NAMALWA (cell line): Measurements from ENCODE around the gene MANF.
A peak's percentile ranks its signal among the peaks of the same experiment; 100 is the strongest.

Source experiments
- DNase-seq: peaks from one replicate; pipeline ENCODE4 v3.0.0-alpha.2; 2015; ENCODE audit warnings: low spot score

Gene MANF

DNA sequence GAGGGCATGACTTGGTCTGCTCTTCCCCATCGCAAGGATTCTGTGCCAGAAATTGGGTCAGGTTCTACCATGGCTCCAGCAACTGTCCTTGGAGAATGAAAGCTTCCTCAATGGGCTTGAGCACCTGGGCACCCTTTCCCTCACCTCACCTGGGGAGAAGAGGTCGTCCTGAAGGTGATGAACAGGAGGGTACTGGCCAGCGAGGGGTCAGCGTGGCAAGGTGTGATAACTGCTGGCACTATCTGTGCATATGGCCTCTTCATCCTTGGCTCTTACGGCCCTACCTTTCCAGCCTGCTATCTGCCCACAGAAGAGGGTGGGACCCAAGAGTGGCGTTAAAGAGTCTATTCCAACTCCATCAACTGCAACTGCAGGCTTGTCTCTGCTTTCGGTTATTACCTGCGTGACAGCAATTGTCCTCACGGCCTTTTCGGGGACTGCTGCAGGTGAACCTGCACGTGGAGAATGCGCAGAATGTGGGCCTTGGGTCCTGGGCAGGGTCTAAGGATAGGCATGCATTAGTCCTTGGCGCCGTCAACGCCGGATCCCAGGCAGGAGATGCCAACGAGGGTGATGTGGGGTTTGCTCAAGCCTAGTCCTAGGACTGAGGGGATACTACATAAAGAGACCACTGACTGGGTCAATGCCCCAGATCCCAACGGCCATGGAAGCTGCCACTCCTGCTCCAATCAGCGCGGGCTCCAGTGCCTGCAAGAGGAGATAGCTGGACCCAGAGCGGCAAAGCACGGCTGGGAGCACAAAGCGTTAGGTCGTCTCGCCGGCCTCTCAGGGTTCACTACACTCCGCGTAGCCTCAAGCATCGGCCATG lies 5.4 kb downstream of the MANF start:
- no peak for DNase-seq

DNA sequence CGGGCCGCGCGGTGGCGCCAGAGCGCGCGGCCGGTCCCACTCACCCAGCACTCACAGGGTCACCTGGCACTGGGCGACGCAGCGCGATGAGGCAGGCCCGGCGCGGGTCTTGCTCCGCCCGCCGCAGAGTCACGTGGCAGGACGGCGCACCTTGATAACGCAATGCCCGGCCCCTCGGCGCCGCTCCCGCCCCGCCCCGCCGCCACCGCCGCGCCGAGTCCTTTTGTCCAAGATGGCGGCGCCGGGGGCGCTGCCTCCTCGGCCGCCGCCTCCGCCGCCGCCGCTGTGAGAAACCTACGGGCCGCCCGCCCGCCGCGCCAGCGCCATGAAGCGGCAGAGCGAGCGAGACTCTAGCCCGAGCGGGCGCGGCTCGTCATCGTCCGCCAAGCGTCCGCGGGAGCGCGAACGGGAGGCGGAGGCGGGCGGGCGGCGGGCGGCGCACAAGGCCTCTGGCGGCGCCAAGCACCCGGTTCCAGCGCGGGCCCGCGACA lies 6.0 kb downstream of the MANF start, which contains the start of gene RBM15B:
Gene RBM15B, plus strand, starts transcription at position 211 of the 491 bp plus-strand sequence. Its CDS starts 115 bp downstream, at position 326.
- DNase-seq, result peak; percentile 91

DNA sequence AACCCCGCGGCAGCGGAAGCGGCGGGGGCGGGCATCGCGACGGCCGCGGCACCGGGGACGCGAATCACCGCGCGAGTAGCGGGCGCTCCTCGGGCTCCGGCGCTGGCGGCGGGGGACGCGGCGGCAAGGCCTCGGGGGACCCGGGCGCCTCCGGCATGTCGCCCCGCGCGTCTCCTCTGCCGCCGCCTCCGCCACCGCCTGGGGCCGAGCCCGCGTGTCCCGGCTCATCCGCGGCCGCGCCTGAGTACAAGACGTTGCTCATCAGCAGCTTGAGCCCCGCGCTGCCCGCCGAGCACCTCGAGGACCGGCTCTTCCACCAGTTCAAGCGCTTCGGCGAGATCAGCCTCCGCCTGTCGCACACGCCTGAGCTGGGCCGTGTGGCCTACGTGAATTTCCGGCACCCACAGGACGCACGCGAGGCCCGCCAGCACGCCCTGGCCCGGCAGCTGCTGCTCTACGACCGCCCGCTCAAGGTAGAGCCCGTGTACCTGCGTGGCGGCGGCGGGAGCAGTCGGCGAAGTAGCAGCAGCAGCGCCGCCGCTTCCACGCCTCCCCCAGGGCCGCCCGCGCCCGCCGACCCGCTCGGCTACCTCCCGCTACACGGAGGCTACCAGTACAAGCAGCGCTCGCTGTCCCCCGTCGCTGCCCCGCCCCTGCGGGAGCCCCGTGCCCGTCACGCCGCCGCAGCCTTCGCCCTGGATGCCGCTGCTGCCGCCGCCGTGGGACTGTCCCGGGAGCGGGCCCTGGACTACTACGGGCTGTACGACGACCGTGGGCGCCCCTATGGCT lies 6.7 kb downstream of the MANF start:
- no peak for DNase-seq

DNA sequence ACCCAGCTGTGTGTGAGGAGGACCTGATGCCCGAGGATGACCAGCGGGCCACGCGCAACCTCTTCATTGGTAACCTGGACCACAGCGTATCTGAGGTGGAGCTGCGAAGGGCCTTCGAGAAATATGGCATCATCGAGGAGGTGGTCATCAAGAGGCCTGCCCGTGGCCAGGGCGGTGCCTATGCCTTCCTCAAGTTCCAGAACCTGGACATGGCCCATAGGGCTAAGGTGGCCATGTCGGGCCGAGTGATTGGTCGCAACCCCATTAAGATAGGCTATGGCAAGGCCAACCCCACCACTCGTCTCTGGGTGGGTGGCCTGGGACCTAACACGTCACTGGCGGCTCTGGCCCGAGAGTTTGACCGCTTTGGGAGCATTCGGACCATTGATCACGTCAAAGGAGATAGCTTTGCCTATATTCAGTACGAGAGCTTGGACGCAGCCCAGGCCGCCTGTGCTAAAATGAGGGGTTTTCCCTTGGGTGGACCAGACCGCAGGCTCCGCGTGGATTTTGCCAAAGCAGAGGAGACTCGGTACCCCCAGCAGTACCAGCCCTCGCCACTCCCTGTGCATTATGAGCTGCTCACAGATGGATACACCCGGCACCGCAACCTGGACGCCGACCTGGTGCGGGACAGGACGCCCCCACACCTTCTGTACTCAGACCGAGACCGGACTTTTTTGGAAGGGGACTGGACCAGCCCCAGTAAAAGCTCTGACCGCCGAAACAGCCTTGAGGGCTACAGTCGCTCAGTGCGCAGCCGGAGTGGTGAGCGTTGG lies 7.5 kb downstream of the MANF start:
- no peak for DNase-seq

DNA sequence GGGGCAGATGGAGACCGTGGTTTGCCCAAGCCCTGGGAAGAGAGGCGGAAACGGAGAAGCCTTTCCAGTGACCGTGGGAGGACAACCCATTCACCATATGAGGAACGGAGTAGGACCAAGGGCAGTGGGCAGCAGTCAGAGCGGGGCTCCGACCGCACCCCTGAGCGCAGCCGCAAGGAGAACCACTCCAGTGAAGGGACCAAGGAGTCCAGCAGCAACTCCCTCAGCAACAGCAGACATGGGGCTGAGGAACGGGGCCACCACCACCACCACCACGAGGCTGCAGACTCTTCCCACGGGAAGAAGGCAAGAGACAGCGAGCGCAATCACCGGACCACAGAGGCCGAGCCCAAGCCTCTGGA lies 8.0 kb downstream of the MANF start:
- DNase-seq, result no peak

DNA sequence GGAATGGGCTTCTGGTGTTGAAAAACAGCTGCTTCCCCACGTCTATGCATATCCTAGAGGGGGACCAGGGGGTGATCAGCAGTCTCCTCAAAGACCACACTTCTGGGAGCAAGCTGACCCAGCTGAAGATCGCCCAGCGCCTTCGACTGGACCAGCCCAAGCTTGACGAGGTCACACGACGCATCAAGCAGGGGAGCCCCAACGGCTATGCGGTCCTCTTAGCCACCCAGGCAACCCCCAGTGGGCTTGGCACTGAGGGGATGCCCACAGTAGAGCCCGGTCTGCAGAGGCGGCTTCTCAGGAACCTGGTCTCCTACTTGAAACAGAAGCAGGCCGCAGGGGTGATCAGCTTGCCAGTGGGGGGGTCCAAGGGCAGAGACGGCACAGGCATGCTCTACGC lies 8.5 kb downstream of the MANF start:
- DNase-seq, result no peak

DNA sequence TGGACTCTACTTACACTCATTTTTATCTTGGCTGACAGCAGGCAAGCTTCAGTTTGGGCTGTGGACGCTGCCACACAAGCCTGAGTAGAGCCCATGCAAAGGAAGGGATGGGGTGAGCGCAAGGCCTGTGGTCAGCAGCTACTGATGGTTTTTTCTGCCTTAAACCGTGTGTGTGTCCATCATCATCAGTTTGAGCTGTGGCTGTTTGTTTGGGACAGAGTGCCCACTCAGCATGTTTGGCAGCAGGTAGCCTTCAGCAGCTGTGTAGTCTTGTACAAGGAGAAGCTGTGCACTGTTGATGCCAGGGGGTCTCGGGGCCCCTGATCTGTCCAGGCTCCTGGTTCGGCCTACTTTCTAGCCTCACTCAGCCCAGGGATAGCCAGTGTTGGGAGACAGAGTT lies 9.4 kb downstream of the MANF start:
- no peak for DNase-seq

- DNase-seq, result no peak
Observed at GRCh38 chr3:51395493-51396213, 10.6 kb downstream of the MANF start.

GRCh38 chr3:51396401-51396800 lies 11.3 kb downstream of the MANF start:
- no peak for DNase-seq

DNA sequence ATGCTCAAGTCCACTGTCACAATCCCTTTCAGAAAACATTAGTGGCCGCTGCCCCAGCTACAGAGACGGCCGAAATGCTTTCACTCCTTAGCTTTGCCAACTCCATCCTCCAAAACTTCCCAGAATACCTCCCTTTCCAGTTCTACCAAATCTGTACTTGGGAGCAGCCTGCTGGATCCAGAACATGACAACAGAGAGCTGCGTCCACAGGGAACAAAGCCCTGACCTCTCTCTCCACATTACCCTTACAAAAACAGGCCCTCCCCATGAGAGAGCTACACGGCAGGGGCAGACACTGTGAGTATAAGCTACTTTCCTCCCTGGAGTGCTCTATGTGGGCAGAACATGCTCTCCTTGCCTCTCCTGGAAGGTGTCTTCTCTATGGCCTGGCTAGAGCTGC lies 12.3 kb downstream of the MANF start:
- no peak for DNase-seq

GRCh38 chr3:51398595-51399310 lies 13.7 kb downstream of the MANF start:
- no peak for DNase-seq

- DNase-seq, result no peak
Observed at GRCh38 chr3:51400166-51400565, 15.1 kb downstream of the MANF start.

- DNase-seq, result no peak
Observed at GRCh38 chr3:51401735-51402134, 16.6 kb downstream of the MANF start.

DNA sequence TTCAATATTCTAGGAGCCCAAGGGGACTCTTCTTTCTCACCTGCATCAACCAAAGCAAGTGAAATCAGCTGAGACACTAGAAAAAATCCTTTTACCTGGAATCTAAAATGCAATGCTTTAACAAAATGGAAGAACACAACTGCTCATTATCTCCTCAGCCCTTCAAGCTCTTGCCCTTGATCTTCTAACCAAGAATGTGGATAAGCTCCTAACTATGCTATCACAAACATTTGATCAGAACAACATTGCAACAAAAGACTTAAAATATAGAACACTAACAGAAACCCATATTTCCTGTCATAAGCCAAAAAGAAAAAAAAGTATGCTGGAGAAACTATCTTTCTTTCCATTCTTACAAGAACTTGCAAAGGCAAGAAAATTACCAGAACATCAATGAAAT lies 18.6 kb downstream of the MANF start:
- no peak for DNase-seq

- DNase-seq, result no peak
Observed at GRCh38 chr3:51408021-51408420, 22.9 kb downstream of the MANF start.

DNA sequence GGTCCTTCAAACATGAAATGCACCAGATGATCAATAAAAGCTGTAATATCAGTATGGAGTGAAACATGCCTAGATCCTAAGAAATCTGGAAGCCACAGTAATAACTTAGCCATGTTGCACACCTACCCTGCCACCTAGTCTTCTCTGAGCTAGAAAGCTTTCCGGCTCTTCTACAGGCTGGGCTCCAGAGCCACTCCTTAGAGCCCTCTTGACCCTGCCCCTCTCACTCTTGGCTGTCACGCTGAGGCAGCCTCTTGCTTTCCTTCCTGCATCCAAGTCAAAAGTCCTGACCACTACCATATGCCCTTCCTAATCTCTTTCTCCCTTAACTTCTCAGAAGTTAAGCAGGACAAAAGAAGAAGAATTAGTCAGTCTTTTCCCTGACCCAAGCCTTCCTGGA lies 23.7 kb downstream of the MANF start:
- DNase-seq, result no peak

- no peak for DNase-seq
Observed at GRCh38 chr3:51422211-51422610, 37.1 kb downstream of the MANF start.

- DNase-seq, result no peak
Observed at GRCh38 chr3:51426921-51427320, 41.8 kb downstream of the MANF start.

- no peak for DNase-seq
Observed at GRCh38 chr3:51429138-51429537, 44.0 kb downstream of the MANF start.

DNA sequence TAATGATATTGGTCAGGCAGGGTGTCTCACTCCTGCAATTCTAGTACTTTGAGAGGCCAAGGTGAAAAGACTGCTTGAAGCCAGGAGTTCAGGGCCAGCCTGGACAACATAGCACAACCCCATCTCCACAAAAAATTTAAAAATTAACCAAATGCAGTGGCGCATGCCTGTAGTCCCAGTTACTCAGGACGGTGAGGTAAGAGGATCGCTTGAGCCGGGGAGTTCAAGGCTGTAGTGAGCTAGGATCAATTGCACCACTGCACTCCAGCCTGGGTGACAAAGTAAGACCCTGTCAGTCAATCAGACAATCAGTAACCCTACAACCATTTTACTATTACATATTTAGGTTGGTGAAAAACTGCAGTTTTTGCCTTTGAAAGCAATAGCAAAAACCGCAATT lies 49.0 kb downstream of the MANF start:
- no peak for DNase-seq

GRCh38 chr3:51434746-51435327 lies 49.7 kb downstream of the MANF start:
- peak; percentile 47 for DNase-seq
